GM23338 (cell line): ENCODE measurements around the gene CAMSAP2.

Experiments
- EZH2 ChIP-seq: fragments of 200-600 bp; sonication (generic); IDR thresholded peaks from one replicate; pipeline ENCODE4 v1.8.0; 2017; ENCODE audit warnings: antibody characterized with exemption, mild to moderate bottlenecking, low read depth; ENCODE audit not compliant: unreplicated experiment
- NANOG ChIP-seq: IDR thresholded peaks from 2 replicates; pipeline ENCODE4 v1.6.1; 2016; ENCODE audit warnings: antibody characterized with exemption, borderline replicate concordance
- TF ChIP-seq, protein P1 (sequence below), 2 experiments: fragments of 200-600 bp in 1 of 2; sonication (generic) in 1 of 2; conservative IDR thresholded peaks; 2 replicates each; pipeline versions ENCODE4 v1.5.1 to v1.6.1; 2016 to 2017; ENCODE audit warnings: antibody characterized with exemption in 2 of 2, low read depth in 2 of 2, mild to moderate bottlenecking in 2 of 2, moderate library complexity in 1 of 2
- TF ChIP-seq, protein P2 (sequence below): IDR thresholded peaks from 2 replicates; pipeline ENCODE4 v1.6.1; 2016; ENCODE audit warnings: antibody characterized with exemption
- TF ChIP-seq, protein P3 (sequence below): IDR thresholded peaks from one replicate; pipeline ENCODE4 v1.6.1; 2018; ENCODE audit warnings: antibody characterized with exemption; ENCODE audit not compliant: unreplicated experiment

DNA sequence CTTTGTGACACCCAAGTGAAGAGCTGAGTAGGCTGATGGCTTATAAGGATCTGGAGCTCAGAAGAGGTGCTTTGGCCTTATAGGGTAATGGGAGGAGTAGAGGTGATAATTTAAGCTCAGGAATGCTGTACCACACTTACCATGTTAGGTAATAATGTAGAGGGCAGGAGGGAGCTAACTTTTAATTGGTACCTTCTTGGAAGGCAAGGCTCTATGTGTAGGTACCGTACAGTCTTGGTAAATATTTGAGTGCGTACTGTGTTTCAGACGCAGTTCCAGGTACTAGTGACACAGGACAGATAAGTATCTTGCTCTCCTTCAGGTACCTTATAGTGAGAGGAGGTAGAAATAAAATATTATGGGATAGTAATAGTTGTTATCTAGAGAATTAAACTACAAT, 16.8 kb downstream of the CAMSAP2 start:
- no peak for TF ChIP-seq EZH2
- TF ChIP-seq, protein P1, sequence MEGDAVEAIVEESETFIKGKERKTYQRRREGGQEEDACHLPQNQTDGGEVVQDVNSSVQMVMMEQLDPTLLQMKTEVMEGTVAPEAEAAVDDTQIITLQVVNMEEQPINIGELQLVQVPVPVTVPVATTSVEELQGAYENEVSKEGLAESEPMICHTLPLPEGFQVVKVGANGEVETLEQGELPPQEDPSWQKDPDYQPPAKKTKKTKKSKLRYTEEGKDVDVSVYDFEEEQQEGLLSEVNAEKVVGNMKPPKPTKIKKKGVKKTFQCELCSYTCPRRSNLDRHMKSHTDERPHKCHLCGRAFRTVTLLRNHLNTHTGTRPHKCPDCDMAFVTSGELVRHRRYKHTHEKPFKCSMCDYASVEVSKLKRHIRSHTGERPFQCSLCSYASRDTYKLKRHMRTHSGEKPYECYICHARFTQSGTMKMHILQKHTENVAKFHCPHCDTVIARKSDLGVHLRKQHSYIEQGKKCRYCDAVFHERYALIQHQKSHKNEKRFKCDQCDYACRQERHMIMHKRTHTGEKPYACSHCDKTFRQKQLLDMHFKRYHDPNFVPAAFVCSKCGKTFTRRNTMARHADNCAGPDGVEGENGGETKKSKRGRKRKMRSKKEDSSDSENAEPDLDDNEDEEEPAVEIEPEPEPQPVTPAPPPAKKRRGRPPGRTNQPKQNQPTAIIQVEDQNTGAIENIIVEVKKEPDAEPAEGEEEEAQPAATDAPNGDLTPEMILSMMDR (conservative IDR thresholded peaks at IDR 0.05; ENCODE audit: low read depth in 2 of 2) = no peak
- TF ChIP-seq, protein P2, sequence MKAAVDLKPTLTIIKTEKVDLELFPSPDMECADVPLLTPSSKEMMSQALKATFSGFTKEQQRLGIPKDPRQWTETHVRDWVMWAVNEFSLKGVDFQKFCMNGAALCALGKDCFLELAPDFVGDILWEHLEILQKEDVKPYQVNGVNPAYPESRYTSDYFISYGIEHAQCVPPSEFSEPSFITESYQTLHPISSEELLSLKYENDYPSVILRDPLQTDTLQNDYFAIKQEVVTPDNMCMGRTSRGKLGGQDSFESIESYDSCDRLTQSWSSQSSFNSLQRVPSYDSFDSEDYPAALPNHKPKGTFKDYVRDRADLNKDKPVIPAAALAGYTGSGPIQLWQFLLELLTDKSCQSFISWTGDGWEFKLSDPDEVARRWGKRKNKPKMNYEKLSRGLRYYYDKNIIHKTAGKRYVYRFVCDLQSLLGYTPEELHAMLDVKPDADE = no peak
- TF ChIP-seq, protein P3, sequence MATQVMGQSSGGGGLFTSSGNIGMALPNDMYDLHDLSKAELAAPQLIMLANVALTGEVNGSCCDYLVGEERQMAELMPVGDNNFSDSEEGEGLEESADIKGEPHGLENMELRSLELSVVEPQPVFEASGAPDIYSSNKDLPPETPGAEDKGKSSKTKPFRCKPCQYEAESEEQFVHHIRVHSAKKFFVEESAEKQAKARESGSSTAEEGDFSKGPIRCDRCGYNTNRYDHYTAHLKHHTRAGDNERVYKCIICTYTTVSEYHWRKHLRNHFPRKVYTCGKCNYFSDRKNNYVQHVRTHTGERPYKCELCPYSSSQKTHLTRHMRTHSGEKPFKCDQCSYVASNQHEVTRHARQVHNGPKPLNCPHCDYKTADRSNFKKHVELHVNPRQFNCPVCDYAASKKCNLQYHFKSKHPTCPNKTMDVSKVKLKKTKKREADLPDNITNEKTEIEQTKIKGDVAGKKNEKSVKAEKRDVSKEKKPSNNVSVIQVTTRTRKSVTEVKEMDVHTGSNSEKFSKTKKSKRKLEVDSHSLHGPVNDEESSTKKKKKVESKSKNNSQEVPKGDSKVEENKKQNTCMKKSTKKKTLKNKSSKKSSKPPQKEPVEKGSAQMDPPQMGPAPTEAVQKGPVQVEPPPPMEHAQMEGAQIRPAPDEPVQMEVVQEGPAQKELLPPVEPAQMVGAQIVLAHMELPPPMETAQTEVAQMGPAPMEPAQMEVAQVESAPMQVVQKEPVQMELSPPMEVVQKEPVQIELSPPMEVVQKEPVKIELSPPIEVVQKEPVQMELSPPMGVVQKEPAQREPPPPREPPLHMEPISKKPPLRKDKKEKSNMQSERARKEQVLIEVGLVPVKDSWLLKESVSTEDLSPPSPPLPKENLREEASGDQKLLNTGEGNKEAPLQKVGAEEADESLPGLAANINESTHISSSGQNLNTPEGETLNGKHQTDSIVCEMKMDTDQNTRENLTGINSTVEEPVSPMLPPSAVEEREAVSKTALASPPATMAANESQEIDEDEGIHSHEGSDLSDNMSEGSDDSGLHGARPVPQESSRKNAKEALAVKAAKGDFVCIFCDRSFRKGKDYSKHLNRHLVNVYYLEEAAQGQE = no peak
- no peak for TF ChIP-seq NANOG
